Activated CD8-positive, alpha-beta memory T cell treated with anti-CD3 and anti-CD28 coated beads, Interleukin-2, amount 50 U/mL, for 1 hour (primary cell): Measurements from ENCODE around the gene DNAJC8.
A peak's percentile ranks its signal among the peaks of the same experiment; 100 is the strongest.

Experiments
- DNase-seq: peaks from one replicate; pipeline ENCODE4 v3.0.0-alpha.2; 2020; ENCODE audit errors: extremely low read depth

Gene DNAJC8

DNA sequence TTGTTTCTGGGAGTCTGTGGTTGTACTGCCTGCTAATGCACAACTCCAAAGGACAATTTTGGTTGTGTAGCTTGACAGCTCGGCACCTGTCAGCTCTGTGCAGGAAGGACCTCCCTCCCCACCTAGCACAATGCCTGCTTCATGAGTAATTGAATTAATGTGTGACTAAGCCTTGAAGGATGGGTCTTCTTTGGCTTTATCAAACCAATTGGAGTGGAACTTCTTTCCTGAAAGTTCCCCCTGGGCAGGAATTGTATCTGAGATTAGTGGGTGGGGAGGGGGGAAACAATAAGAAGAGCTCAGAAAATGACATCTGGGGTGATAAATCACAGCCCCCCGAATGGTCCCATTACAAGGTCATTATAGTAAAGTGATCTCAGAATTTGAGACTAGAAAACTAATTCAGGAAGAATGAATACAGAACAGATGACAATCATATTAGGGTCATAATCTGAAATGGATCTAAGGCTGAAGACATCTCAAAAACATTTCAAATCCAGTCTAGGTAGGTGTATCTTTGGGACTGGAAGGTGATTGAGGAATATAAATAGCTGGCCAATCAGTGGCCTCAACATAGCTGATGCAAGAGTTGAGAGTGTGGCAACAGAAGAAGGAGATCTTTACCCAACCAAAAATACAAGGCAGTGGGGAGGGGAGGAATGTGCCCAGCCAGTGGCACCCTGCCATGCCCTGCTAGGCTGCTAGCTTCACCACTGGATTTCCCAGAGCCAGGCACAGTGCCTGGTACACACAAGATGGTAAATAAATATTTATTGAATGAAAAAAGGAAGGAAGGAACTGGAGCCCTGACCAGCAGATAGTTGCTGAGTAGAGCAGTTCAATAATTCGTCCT lies 16.4 kb upstream of the DNAJC8 start:
- DNase-seq = no peak

DNA sequence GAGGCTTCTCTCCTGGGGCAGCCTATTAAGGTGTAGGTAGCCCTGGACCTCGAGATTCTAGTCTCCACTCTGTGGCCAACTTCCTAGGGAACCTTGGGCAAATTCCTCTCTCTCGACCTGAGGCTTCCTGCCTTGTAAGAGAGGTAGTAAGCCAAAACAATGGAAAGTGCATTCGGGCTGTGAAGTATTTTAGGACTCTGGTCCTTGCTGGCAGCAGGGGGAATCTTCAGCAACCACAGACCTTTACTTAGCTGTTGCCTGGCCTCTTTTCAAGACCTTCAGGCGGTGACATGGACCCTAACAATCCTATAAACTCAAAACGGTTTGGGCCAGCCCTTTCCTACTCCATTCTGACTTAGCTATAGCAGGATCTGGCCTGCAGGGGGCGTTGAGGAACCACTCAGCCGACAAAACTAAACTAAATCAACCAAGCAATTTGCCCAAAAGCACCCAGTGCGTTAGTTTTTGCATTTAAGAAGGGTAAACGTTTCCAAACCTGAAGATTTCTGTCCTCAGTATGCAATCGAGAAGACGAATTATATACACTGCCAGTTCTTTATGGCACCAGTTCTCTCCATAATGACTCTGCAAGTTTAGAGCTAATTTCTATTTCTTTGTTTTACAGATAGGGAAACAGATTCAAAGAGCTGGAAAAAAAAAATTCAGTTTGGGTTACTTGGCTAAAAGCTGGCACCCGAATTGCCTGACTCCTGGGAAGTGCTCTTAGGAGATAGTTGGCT lies 15.6 kb upstream of the DNAJC8 start:
- DNase-seq = peak; percentile 50

DNA sequence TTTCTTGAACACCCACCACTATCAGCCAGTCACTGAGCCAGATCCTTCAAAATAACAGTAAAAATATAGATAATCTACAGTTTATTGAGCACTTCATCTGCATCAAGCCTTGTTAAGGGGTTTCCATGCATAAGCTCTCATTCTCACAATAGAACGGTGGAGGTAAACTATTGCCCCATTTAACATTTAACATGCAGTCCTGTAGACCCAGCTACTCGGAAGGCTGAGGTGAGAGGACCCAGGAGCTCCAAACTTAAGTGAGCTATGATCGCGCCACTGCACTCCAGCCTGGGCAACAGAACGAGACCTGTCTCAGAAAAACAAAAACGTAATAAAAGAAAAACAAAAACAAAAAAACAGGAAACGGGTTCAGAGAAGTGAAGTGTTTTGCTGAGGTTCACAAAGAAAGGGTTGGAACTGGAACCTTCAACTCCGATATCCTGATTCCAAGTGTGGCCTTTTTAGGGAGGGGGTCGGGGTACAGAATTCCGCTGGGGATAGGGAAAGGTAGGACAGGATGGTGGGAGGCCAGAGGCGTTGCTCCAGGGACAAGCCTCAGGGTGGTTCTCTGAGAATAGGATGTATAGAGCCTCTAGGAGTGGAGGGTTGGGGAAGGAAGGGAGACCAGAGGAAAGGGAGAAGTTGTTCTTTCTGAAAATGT lies 14.9 kb upstream of the DNAJC8 start:
- DNase-seq = no peak

DNA sequence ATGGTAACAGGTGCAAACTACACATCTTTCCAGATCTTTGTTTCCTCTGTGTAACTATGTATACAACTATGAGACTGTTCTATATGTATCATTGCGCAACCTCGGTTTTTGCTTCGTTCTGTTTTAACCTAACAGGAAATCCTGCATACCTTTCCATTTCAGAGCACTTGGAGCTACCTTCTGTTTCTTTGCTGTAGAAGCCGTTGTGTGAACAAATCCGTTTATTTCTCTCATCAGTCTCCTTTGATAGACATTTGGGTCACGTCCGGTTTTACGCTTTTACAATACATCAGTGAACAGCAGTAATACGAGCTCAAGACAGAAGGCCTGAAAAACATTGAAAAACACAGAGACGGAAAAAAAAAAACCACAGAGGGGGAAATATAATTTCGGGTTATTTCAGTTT lies 13.6 kb upstream of the DNAJC8 start:
- DNase-seq = peak; percentile 38

DNA sequence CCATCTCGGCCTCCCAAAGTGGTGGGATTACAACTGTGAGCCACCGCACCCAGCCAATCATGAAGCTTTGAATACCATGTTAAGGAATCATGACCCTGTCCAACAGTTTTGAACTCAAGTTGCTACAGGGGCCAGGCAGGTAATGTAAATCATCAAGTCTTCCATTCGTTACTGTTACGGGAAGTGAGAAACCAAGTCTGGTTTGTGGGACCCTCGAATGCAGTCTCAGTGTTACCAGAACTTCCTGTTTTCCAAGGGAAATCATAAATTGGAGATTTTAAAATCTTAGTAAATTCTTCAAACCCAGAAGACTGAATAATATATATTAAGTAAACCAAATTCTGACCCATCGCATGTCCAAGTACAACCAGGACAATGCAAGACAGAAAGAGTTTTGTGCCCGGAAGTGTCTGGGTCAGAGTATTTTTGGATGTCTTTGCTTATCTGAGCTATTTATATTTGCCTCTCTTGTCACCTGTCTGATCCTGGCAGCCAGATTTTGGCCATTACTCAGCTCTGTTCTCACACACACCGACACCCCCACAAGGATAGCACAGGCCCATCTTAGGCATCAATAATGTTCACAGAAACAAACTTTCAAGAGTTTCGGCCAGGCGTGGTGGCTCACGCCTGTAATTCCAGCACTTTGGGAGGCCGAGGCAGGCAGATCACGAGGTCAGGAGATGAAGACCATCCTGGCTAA lies 11.9 kb upstream of the DNAJC8 start:
- DNase-seq = no peak

DNA sequence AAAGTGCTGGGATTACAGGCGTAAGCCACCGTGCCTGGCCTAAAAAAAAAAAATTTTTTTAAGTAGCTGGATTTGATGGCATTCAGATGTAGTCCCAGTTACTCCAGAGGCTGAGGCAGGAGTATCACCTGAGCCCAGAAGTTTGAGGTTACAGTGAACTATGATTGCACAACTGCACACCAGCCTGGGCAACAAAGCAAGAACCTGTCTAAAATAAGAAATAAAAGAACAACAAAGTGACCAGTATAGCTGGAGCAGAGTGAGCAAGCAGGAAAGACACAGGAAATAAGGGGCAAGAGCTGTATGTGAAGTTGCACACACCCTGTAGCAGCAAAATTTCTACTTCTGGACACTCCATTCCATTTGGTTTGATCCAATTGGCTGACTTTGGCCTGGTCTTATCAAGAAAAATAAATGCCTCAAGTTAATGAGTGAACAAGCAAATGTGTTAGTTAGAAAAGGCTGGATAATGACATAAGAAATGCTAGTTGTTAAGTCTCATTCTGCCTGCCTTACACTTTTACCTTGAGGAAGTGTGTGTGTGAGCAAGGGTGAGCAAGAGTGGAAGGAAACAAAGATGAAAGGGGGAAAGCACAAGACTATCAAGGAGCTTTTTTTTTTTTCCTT lies 11.0 kb upstream of the DNAJC8 start:
- no peak for DNase-seq

DNA sequence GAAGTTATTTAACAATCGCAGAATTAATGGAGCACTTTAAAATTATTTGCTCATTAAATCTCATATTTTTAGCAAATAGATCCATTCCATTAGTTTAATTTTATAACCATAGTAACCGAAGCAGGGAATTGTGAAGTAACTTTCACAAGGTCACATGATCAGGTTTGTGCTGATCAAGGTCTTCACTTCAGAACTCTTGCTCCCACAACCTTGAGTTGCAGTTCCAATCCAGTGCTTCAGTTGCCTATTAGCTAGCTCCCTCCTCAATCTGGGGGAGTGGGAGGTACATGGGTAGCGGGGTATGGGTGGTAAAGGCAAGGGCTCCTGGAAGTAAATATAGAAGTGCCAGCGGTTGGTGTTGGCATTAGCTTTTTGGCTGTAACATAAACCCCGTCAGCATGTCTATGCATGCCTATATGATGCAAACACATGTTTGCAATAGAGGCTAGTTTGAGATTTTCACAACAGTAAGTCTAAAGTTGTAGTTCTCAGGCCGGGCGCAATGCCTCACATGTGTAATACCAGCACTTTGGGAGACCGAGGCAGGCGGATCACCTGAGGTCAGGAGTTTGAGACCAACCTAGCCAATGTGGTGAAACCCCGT lies 8.9 kb upstream of the DNAJC8 start:
- DNase-seq = no peak

DNA sequence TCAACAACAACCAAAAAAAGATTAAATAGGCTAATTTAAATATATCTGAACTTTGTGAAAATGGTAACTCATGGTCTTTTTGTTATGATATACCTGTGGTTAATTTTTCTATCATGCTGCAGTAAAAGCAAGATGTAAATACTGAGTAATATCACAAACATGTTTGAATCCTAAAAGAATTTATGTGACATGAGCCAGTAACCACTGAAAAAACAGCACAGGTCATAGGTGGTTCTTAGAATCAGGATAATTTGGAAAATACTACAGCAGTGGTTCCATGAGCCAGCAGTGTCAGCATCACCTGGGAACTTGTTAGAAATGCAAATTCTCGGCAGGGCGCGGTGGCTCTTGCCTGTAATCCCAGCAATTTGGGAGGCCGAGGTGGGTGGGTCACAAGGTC lies 7.2 kb upstream of the DNAJC8 start:
- DNase-seq = no peak

DNA sequence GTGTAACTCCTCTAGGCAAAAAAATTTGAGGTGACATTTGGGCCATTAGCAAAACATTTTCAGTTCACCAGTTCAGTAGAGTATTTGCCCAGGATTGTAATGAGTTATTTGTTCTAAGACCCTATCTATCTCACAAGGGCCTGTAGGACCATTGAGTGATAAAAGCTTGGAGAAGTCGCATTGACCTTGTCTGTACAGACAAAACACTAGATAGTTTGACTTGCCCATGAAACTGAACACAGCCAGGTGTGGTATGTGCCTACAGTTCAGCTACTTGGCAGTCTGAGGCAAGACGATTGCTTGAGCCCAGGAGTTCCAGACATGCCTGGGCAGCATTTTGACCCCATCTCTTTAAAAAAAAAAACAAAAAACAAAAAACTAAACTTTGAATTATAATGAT lies 6.2 kb upstream of the DNAJC8 start:
- no peak for DNase-seq

DNA sequence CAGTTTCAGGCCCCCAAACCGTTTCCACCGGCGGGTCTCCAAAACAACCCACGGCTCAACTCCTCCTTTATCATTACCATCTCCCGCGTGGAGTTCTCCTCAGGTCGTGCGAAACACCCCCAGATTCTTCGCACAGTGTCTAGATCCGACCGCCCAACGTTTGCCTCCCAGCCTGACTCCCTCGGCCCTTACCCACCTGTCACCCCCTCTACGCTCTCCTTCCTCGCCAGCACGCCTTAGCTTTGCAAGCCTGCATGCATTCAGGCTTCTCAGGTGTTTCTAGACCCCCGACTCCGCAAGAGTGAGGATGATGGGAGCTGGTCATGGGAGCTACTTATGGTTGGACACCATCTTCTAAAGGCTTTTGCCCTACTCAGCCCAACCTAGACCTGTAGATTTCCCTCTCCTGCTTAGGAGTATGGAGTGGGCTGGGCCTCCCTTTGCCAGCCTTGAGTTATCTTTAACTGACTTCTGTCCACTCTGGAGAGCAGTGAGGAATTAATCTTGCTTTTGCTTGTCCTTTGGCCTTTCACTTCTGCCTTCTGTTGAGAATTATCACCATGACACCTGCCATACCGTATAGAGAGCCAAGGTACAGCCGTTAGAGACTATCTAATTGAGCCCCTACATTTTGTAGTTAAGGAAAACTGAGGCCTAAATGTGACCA lies 4.0 kb upstream of the DNAJC8 start:
- no peak for DNase-seq

DNA sequence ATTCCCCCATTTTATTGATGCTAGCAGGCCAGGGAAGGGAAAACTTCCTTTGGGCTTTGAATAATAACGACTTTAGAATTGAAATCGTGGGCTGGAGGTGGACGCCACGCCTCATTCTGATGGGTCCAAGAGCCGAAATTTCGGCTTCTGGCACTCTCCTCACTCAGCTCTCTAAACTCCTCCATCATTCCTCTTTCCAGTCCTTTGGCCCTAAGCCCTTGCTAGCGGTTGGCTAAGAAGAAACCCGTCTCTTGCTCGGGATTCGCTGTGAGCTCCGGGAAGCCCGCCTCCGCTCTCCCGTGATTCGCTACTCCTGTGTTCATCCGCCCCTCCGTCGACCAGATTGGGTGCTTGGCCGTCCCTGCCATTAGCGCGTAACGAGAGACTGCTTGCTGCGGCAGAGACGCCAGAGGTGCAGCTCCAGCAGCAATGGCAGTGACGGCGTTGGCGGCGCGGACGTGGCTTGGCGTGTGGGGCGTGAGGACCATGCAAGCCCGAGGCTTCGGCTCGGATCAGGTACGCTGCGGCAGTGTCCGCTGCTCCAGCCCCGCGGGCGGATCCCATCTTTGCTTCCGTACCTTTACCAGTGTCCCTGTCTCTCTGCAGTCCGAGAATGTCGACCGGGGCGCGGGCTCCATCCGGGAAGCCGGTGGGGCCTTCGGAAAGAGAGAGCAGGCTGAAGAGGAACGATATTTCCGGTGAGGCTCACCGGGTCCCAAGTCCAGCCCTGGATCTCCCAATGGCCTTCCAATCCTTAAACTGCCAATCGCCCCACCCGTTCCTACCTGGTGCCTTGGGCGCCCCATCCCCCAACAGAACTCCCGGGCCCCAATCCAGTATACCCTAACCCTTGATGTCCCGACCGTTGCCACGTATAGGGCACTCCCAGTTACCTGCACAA lies 3.2 kb upstream of the DNAJC8 start, which contains the start of gene ATP5IF1:
Gene ATP5IF1, plus strand, starts transcription at position 370 of the 901 bp plus-strand sequence. Its CDS starts 60 bp downstream, at position 430.
- peak; percentile 86 for DNase-seq

DNA sequence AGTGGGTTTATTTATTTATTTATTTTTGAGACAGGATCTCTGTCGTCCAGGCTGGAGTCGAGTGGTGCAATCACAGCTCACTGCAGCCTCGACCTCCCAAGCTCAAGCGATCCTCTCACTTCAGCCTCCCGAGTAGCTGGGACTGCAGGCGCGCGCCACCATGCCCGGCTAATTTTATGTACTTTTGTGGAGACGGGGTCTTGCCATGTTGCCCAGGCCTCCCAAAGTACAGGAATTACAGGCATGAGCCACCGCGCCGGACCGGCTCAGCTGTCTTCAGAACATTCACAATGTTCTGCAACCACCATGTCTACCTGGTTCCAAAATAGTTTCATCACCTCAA lies 406 bp upstream of the DNAJC8 start:
- no peak for DNase-seq

DNA sequence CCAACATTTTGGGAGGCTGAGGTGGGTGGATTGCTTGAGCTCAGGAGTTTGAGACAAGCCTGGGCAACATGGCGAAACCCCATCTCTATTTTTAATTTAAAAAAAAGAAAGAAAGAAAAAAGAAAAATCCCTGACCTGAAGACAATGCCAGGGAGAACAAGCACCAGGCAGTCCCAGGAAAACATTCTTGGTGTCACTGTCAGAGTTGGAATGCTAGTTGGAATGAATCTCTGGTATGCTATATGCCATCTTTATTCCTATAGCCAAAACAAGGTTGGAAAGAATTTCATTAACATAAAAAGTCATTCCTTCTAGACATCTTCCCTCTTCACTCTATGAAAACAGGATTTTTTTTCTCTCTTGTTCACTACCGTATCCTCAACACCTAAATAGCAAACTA lies 2.8 kb downstream of the DNAJC8 start:
- DNase-seq = no peak

DNA sequence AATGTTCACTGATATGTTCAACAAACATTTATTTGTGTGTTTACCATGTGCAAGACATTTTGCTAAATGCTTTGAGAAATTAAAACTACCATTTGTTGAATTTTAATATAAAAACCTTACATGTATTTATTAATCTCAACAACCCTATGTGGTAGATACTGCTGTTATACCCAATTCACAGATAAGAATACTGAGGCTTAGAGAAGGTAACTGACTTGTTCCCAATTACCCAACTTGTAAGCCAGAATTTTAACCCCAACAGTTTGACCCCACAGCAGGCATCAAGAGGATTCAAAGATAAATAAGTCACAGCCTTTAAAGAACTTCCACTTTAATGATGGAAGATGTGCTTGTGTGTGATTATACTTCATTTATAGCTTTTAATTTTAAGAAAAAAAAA lies 3.7 kb downstream of the DNAJC8 start:
- DNase-seq = no peak

DNA sequence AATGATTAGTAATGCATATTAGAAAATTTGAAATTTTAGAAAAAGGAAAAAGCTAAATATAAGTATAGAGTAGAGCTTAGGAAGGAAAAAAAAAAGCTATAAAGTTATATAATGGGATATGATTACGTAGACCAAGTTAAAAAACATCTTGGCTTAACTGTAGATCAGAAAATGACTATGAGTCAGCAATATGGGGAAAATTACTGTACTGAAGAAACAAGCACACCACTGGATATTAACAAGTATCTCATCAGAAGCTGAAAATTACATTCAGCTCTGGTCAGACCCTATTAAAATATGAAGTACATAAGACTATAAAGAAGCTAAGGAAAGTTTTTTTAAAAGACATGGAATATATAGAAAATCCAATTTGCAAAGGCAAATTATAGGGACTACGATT lies 19.5 kb downstream of the DNAJC8 start:
- no peak for DNase-seq

DNA sequence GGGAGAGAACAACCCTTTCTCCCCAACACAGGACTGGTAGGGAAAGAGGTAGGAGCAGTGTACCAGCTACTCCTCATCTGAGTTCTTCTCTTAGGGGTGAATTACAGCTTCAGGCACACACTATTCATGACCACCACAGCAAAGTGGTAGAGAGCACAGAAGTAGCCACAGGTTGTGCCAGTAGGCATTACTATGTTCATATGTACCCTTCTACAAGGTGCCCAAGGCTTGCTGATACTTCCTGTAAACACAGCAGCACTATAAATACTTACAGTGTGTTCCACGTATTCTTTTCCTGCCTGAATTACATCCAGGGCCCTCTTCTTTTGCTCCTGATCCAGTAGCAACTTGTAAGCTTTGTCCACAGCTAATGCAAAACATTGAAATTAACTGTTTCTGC lies 23.1 kb downstream of the DNAJC8 start:
- no peak for DNase-seq

DNA sequence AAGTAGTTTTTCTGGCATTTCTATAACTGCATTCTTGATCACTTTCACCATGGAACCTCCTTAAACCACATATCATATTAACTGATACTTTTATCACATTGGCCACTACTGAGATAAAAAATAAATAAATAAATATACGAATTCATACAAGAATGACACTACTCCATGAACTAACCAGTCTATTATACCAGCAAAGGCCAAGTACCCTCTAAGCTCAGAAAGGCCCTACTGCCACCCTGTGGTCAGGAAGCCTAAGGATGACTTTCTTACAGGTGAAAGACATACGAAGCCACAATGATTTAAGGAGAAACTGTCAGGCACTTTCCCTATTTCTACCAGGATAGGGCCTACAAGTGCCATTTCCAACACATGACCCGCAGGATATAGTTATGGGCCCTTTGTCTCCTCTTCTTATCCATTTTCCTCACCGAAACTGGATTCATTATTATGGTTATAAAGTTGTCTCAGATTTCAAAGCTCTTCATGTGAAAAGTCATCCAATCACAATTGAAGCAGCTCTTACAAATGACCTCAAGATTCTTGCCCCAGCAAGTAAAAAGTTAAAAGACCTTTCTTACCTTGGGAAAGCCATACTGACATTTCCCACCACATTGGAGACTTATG lies 23.9 kb downstream of the DNAJC8 start:
- DNase-seq = no peak

DNA sequence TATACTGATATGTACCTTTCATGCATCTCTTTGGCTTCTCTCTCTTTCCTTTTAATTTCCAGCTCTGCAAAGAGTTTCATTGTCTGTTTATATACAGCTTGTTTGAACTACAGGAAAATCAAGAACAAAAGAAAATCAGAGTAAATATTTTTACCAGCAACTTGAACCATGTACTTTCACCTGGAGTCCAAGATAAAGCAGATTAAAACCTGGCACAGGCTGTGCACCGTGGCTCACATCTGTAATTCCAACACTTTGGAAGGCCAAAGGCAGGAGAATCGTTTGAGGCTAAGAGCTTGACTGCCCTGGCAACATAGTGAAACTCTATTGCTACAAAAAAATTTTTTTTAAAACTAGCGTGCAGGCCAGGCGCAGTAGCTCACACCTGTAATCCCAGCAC lies 27.6 kb downstream of the DNAJC8 start:
- no peak for DNase-seq

DNA sequence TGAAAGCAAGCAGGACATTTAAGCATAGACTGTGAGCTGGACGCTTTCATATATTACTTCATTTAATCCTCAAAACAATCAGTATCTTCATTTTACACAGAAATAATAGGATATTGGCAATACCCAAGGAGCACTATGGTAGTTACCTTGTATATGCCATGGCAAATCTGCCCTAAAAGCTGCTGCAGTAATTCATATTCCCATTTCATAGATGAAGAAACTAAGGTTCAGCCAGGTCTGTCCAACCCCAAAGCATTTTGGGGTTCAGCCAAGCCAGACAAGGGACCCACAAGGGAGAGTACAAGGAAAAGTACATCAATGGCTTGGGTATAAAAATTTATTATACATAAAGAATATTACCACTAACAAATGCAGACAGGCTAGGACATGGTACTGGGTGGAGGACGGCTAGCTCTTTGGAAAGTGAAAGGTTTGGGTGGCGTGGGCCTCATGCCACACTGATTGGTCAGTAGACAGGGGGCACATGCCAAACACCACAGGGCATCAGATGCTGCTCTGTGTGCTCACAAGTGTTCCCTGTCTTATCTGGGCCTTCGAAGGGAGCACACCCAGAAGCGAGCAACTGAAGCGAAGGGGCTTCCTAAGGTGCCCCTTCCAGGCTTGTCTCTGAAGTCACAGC lies 32.5 kb downstream of the DNAJC8 start:
- no peak for DNase-seq
